Smooth muscle cell (in vitro differentiated cells): ENCODE data around the gene MAP3K7. TPM values are rescaled to one million over a fixed set of nuclear protein-coding genes. Genes with fewer than 3 reads are reported as not detected.

Experiments
- DNase-seq: peaks from one replicate; lab custom pipeline; 2025; ENCODE audit not compliant: unreplicated experiment; lab: John Stamatoyannopoulos, UW
- H2AFZ ChIP-seq: fragments of 200-600 bp; sonication (generic); 2 replicates; pipeline ENCODE4 v1.6.0; 2016; ENCODE audit warnings: antibody characterized with exemption, low read depth, mild to moderate bottlenecking
- H3F3A ChIP-seq: fragments of 200-600 bp; sonication (generic); 2 replicates; pipeline ENCODE4 v1.6.0; 2017; ENCODE audit warnings: antibody characterized with exemption, low read depth
- H3K27ac ChIP-seq: fragments of 200-600 bp; sonication (generic); 2 replicates; pipeline ENCODE4 v1.5.1; 2016; ENCODE audit warnings: low read depth, mild to moderate bottlenecking
- H3K27me3 ChIP-seq: fragments of 200-600 bp; sonication (generic); 2 replicates; pipeline ENCODE4 v1.6.1; 2016; ENCODE audit warnings: low read depth, mild to moderate bottlenecking
- H3K36me3 ChIP-seq: fragments of 200-600 bp; sonication (generic); 2 replicates; pipeline ENCODE4 v1.5.1; 2016; ENCODE audit warnings: low read depth
- H3K4me1 ChIP-seq: fragments of 200-600 bp; sonication (generic); 2 replicates; pipeline ENCODE4 v1.5.1; 2016; ENCODE audit warnings: low read depth
- H3K4me2 ChIP-seq: fragments of 200-600 bp; sonication (generic); 2 replicates; pipeline ENCODE4 v1.6.0; 2016; ENCODE audit warnings: mild to moderate bottlenecking
- H3K4me3 ChIP-seq: fragments of 200-600 bp; sonication (generic); 2 replicates; pipeline ENCODE4 v1.5.1; 2016; ENCODE audit warnings: mild to moderate bottlenecking
- H3K79me2 ChIP-seq: fragments of 200-600 bp; sonication (generic); 2 replicates; pipeline ENCODE4 v1.6.0; 2016; ENCODE audit warnings: low read depth, mild to moderate bottlenecking
- H3K9ac ChIP-seq: fragments of 200-600 bp; sonication (generic); 2 replicates; pipeline ENCODE4 v1.6.0; 2016; ENCODE audit warnings: low read depth
- H3K9me3 ChIP-seq: fragments of 200-600 bp; sonication (generic); replicated peaks from 2 replicates; pipeline ENCODE4 v1.5.1; 2016; ENCODE audit warnings: low read depth
- H4K20me1 ChIP-seq: fragments of 200-600 bp; sonication (generic); 2 replicates; pipeline ENCODE4 v1.6.0; 2016; ENCODE audit warnings: low read depth
- WGBS: methylation state at CpG from one replicate; pipeline ENCODE4 v1.1.7; 2016; ENCODE audit warnings: low lambda C conversion rate; 5-methylcytosine and 5-hydroxymethylcytosine counted together
- polyA plus RNA-seq: library from polyadenylated mRNA; unstranded; fragments of >200 nt; fragmentation: Nextera tagmentation; extraction: Ambion mirVana; gene quantifications from 2 replicates; pipeline ENCODE4 v1.2.1, GENCODE V29; 2016
- total RNA-seq: library from RNA; depleted of rRNA; stranded (reverse); fragments of >200 nt; gene quantifications from 2 replicates; pipeline ENCODE4 v1.2.3, GENCODE V29; 2014
- TF ChIP-seq, protein P1 (sequence below): fragments of 200-600 bp; sonication (generic); IDR thresholded peaks from 2 replicates; pipeline ENCODE4 v1.5.1; 2017; ENCODE audit warnings: borderline replicate concordance, mild to moderate bottlenecking, antibody characterized with exemption; ENCODE audit not compliant: insufficient read depth, poor library complexity, severe bottlenecking

Gene MAP3K7
- total RNA-seq (40.4 and 48.3 TPM in 2 replicates), polyA plus RNA-seq (20.3 and 22.0 TPM in 2 replicates)

DNA sequence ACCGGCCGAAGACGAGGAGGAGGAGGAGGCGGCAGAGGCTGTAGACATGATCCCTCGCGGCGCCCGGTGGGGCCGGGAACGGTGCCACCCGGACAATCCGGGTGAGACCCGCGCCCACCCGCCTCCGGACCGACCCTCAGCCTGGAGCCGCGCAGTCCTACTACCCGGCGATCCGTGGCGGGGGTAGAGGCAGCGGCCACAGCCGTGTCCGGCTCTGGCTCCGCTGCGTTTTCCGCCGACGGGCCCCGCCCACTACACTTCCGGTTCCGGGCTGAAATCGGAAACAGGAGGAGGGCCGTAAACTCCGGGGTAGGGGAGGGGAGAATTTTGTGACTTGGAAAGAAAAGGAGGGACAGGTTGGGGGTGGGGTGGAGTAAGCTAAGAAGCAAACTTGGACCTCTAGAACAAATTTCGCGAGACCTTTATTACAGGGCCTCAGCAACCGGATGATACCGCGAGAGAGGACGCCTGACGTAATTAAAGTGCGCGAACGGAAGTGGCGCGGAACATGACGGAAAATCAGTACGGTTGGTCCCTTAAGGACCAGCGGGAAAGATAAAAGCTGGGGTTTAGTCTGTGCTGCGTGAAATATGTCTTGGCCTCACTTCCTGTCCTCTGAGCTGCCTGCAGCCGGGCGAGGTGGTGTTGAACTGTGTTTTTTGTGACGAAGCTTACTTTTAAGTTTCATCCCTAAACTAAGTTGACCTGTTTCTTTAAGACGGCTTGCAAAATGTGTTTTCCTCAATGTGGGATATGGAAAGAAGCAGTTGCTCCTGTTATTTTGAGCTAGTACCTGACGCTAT is at the start of gene MAP3K7:
TSS of gene MAP3K7 (minus strand) at position 237 of the 803 bp plus-strand sequence. CDS start at position 48, 189 bp downstream.
- H3K9me3 ChIP-seq = no peaks in the 10 kb centered on the region
- no peaks in the 10 kb centered on the region for H3F3A ChIP-seq
- DNase-seq = peak; percentile 71
- H3K27ac ChIP-seq = peak within 1 kb of the TSS; percentile 95
- peak within 1 kb of the TSS; percentile 95 for H3K4me3 ChIP-seq
- H3K4me1 ChIP-seq = peaks cover 24% of the 10 kb centered on the region
- H3K4me2 ChIP-seq = peak within 1 kb of the TSS; percentile 98
- peaks cover 46% of the 10 kb centered on the region for H3K79me2 ChIP-seq
- H3K36me3 ChIP-seq = no peaks in the 10 kb centered on the region
- peak within 1 kb of the TSS; percentile 95 for H2AFZ ChIP-seq
- peak within 1 kb of the TSS; percentile 97 for H3K9ac ChIP-seq
- H4K20me1 ChIP-seq = peaks cover 39% of the 10 kb centered on the region
- TF ChIP-seq, protein P1, sequence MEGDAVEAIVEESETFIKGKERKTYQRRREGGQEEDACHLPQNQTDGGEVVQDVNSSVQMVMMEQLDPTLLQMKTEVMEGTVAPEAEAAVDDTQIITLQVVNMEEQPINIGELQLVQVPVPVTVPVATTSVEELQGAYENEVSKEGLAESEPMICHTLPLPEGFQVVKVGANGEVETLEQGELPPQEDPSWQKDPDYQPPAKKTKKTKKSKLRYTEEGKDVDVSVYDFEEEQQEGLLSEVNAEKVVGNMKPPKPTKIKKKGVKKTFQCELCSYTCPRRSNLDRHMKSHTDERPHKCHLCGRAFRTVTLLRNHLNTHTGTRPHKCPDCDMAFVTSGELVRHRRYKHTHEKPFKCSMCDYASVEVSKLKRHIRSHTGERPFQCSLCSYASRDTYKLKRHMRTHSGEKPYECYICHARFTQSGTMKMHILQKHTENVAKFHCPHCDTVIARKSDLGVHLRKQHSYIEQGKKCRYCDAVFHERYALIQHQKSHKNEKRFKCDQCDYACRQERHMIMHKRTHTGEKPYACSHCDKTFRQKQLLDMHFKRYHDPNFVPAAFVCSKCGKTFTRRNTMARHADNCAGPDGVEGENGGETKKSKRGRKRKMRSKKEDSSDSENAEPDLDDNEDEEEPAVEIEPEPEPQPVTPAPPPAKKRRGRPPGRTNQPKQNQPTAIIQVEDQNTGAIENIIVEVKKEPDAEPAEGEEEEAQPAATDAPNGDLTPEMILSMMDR = no peak
- WGBS = under 1% methylated on average over 58 of the region's 58 CpGs
- H3K27me3 ChIP-seq = peaks cover 2% of the 10 kb centered on the region

DNA sequence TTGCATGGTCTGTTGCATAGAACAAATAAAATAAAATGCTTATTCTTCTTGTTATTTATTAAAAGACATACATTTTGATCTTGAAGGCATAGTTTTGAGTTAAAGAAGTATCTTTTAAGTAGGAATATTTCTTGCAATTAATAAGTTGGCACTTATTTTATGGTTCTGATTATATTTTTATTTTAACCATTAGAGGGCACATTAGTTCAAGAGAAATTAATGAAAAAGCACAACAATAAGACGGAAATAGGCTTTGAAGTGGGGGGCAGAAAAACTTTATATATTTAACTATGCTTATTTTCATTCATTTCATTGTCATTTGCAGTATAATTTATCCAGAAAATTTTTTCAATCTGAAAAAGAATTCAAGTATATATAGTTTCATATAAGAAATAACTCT is 44.2 kb upstream of the MAP3K7 start:
- Histone ChIP-seq H3K9ac (no peak overlapping the region), H3K4me3 (no peak overlapping the region), H3K4me2 (no peak overlapping the region), H3K36me3 (no peaks in the 10 kb centered on the region), H2AFZ (no peak overlapping the region), H3K9me3 (peaks cover under 1% of the 10 kb centered on the region), H4K20me1 (no peaks in the 10 kb centered on the region), H3K27me3 (no peaks in the 10 kb centered on the region), H3F3A (no peaks in the 10 kb centered on the region), H3K4me1 (no peaks in the 10 kb centered on the region), H3K27ac (no peak overlapping the region), H3K79me2 (no peaks in the 10 kb centered on the region)
- 45% methylated on average over 1 of the region's 1 CpG for WGBS
- TF ChIP-seq, protein P1 = peak; percentile 13
- DNase-seq = no peak

DNA sequence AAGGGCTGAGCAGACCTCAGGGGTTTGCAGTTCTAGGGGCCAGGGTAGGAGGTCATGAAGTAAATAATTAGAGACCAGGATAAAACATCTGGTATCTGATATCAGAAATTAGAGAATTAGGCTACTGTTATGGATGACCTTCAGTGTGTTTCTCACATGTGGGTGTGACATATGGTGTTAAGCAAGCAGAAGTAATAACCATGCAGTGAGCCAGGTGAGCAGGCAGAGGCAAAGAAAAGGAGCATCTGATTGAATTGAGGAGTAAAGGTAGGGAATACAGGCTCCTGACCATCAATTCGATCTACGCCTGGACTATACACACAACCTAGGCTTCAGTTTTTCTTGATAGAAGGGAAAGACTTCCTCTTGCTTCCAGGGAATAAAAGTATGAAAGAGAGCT is 34.7 kb upstream of the MAP3K7 start:
- no peak overlapping the region for H3K9ac ChIP-seq
- H3K4me3 ChIP-seq = no peak overlapping the region
- H3K36me3 ChIP-seq = no peaks in the 10 kb centered on the region
- no peak for DNase-seq
- no peaks in the 10 kb centered on the region for H3F3A ChIP-seq
- peaks cover 5% of the 10 kb centered on the region for H3K27me3 ChIP-seq
- no peak overlapping the region for H2AFZ ChIP-seq
- peaks cover 6% of the 10 kb centered on the region for H3K9me3 ChIP-seq
- H3K79me2 ChIP-seq = no peaks in the 10 kb centered on the region
- H3K4me2 ChIP-seq = no peak overlapping the region
- no peak overlapping the region for H3K27ac ChIP-seq
- 91% methylated on average over 2 of the region's 2 CpGs for WGBS
- no peaks in the 10 kb centered on the region for H4K20me1 ChIP-seq
- H3K4me1 ChIP-seq = no peaks in the 10 kb centered on the region
- TF ChIP-seq, protein P1 = no peak
